Suprapubic skin (tissue), 4 donors: ENCODE measurements around the gene CCSAP.

Experiments
- CTCF ChIP-seq, 2 donors: fragments of 200-600 bp in 1 of 2; fragments of 450-650 bp in 1 of 2; sonication (generic) in 1 of 2; IDR thresholded peaks; one replicate each; pipeline ENCODE4 v1.5.1; 2016 to 2019; ENCODE audit warnings: antibody characterized with exemption in 2 of 2, mild to moderate bottlenecking in 1 of 2, moderate library complexity in 1 of 2
- EP300 ChIP-seq: sonication (generic); formaldehyde crosslinking; IDR thresholded peaks from one replicate; pipeline ENCODE4 v1.6.1; 2017; ENCODE audit warnings: antibody characterized with exemption
- POLR2A ChIP-seq, 2 donors: fragments of 450-650 bp; IDR thresholded peaks; one replicate each; pipeline ENCODE4 v1.6.1; 2017; ENCODE audit warnings: antibody characterized with exemption in 2 of 2, mild to moderate bottlenecking in 2 of 2, moderate library complexity in 2 of 2
- POLR2AphosphoS5 ChIP-seq, 3 donors: sonication (generic); formaldehyde crosslinking; IDR thresholded peaks; one replicate each; pipeline ENCODE4 v1.6.1; 2017; ENCODE audit warnings: antibody characterized with exemption in 3 of 3

- TF ChIP-seq CTCF (IDR thresholded peaks at IDR 0.05) (no peak), POLR2A (IDR thresholded peaks at IDR 0.05) (no peak), POLR2AphosphoS5 (IDR thresholded peaks at IDR 0.05) (no peak), EP300 (no peak)
Observed at GRCh38 chr1:229285440-229285839, 57.4 kb downstream of the CCSAP start.
